T-cell (primary cell): ENCODE data around the gene STEAP2. TPM values are rescaled to one million over a fixed set of nuclear protein-coding genes. Genes with fewer than 3 reads are reported as not detected.
"Not testable (repeated sequence)": the region's sequence is repeated elsewhere in the genome, so short reads cannot be mapped to it uniquely, and the experiment has no call there.

Experiments used
- ATAC-seq, 4 experiments: fragments of 200-7000 bp in 3 of 4; fragments of 150-1000 bp in 1 of 4; cut with Tn5 transposase; replicated peaks in 1 of 4; 1 replicate in 3 of 4; 2 replicates in 1 of 4; pipeline ENCODE4 v1.10.0; 2021; ENCODE audit warnings: moderate library complexity in 3 of 4, mild to moderate bottlenecking in 2 of 4, moderate number of reproducible peaks in 1 of 4
- CTCF ChIA-PET, 2 donors: fragments of 300-600 bp; sonication (Branson Sonifier 250); formaldehyde crosslinking; loops; one replicate each; lab custom pipeline; 2022; ENCODE audit warnings: antibody characterized with exemption in 2 of 2; lab: Charles Lee
- POLR2A ChIA-PET, 2 donors: fragments of 300-600 bp; sonication (Branson Sonifier 250); formaldehyde crosslinking; loops; one replicate each; lab custom pipeline; 2022; ENCODE audit warnings: antibody characterized with exemption in 2 of 2; lab: Charles Lee
- DNase-seq, 35 experiments: peaks; one replicate each; pipeline versions ENCODE4 v3.0.0 to v3.0.0-alpha.2; 2013 to 2023
- H3K27ac ChIP-seq: one replicate; pipeline ENCODE4 v1.5.1; 2013; ENCODE audit warnings: low read length
- H3K27me3 ChIP-seq, 2 experiments: replicated peaks in 1 of 2; 1 replicate in 1 of 2; 2 replicates in 1 of 2; pipeline versions ENCODE4 v1.6.1 to v1.7.0; 2013; ENCODE audit warnings: low read length in 1 of 2, mixed read lengths in 1 of 2; ENCODE audit not compliant: control insufficient read depth in 2 of 2, insufficient read depth in 2 of 2; ENCODE audit errors: extremely low read depth in 1 of 2
- H3K36me3 ChIP-seq, 2 donors: 1 replicate in 1 of 2; 2 replicates in 1 of 2; pipeline versions ENCODE4 v1.6.1 to v1.7.0; 2013; ENCODE audit warnings: low read length in 1 of 2; ENCODE audit not compliant: control insufficient read depth in 2 of 2, insufficient read depth in 1 of 2; ENCODE audit errors: extremely low read depth in 1 of 2
- H3K4me1 ChIP-seq, 2 experiments: 1 replicate in 1 of 2; 2 replicates in 1 of 2; pipeline versions ENCODE4 v1.6.1 to v1.7.0; 2013; ENCODE audit warnings: low read length in 2 of 2, mixed read lengths in 1 of 2; ENCODE audit not compliant: insufficient read depth in 2 of 2, control insufficient read depth in 1 of 2; ENCODE audit errors: extremely low read depth in 1 of 2
- H3K4me3 ChIP-seq, 2 donors: 1 replicate in 1 of 2; 2 replicates in 1 of 2; pipeline versions ENCODE4 v1.5.1 to v1.7.0; 2013; ENCODE audit warnings: mild to moderate bottlenecking in 2 of 2, low read length in 1 of 2, moderate library complexity in 1 of 2; ENCODE audit not compliant: control insufficient read depth in 1 of 2; ENCODE audit errors: extremely low read depth in 1 of 2
- H3K9me3 ChIP-seq: 2 replicates; pipeline ENCODE4 v1.7.0; 2013
- H3K27ac Mint-ChIP-seq, 2 donors: one replicate each; pipeline ENCODE4 v1.8.0; 2020 to 2021; ENCODE audit warnings: mild to moderate bottlenecking in 2 of 2, mixed read lengths in 2 of 2
- H3K27me3 Mint-ChIP-seq, 2 donors: one replicate each; pipeline ENCODE4 v1.8.0; 2021 to 2022; ENCODE audit warnings: mixed read lengths in 2 of 2
- H3K36me3 Mint-ChIP-seq: one replicate; pipeline ENCODE4 v1.8.0; 2021; ENCODE audit warnings: mixed read lengths
- H3K4me1 Mint-ChIP-seq, 3 donors: one replicate each; pipeline ENCODE4 v1.8.0; 2020 to 2022; ENCODE audit warnings: mixed read lengths in 3 of 3, mild to moderate bottlenecking in 1 of 3
- H3K4me3 Mint-ChIP-seq, 3 donors: one replicate each; pipeline ENCODE4 v1.8.0; 2020 to 2022; ENCODE audit warnings: mild to moderate bottlenecking in 3 of 3, mixed read lengths in 3 of 3, moderate library complexity in 3 of 3
- H3K9me3 Mint-ChIP-seq, 3 donors: one replicate each; pipeline ENCODE4 v1.8.0; 2020 to 2022; ENCODE audit warnings: mixed read lengths in 3 of 3
- WGBS: methylation state at CpG from one replicate; pipeline ENCODE4 v1.1.5; 2013; ENCODE audit warnings: missing lambda C conversion rate; ENCODE audit not compliant: insufficient coverage; 5-methylcytosine and 5-hydroxymethylcytosine counted together
- total RNA-seq, 35 experiments: library from RNA in 6 of 35; stranded (reverse) in 6 of 35; fragments of 120-200 nt in 1 of 35; gene quantifications; one replicate each; pipeline versions ENCODE4 v1.2.1 to v1.2.4 and lab custom pipeline; 2013 to 2026

The STEAP2 gene
- total RNA-seq, 5 donors from 2014 or later (not counting 1 experiment from before 2014, with no cell fraction given), result 0.19 to 0.20 TPM; not detected in 3

DNA sequence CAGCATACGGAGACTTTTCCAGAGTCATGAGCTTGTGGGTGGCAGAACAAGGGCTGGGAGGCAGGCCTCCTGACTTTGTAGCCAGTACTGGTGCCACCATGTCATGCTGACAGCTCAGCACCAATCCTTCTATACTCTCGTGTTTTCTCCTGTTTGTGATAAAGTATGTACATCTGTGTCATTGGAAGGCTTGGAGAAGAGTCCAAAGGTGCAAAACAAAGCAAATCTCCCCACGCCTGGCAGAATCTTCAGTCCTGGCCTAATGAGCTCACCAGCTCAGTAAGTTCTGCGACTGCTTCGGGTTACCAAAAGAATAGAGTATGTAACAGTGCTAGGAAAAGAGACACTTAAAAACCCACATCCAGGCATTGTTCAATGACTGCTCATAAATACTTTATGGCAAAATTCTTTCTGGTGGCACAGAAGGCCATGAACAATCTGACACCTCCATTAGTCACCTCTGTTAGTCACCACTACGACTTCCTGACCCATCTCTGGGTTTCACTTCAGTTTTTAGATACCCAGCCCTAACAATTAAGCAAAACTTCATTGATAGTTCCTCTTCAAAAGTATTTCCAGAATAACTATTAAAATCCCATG is 32.8 kb upstream of the STEAP2 start:
- H3K4me1 ChIP-seq, result no peaks in the 10 kb centered on the region
- no peak overlapping the region for H3K4me3 ChIP-seq
- peaks cover 0 to 5% (median 4%) of the 10 kb centered on the region in 3 donors for H3K4me1 Mint-ChIP-seq
- 58% methylated on average over 3 of the region's 6 CpGs for WGBS
- no peak overlapping the region for H3K27ac ChIP-seq
- H3K27me3 Mint-ChIP-seq, result peaks cover 0 to 5% of the 10 kb centered on the region in 2 donors
- POLR2A ChIA-PET, result no interaction called here
- no peaks in the 10 kb centered on the region for H3K36me3 Mint-ChIP-seq
- no peaks in the 10 kb centered on the region for H3K36me3 ChIP-seq
- ATAC-seq, result no peak
- DNase-seq, result no peak
- H3K4me3 Mint-ChIP-seq, result no peak overlapping the region
- H3K9me3 Mint-ChIP-seq, result no peaks in the 10 kb centered on the region
- no peaks in the 10 kb centered on the region for H3K9me3 ChIP-seq
- H3K27me3 ChIP-seq, result peaks cover 0 to 4% of the 10 kb centered on the region in 2 experiments
- H3K27ac Mint-ChIP-seq, result no peak overlapping the region
- CTCF ChIA-PET, result no interaction called here

DNA sequence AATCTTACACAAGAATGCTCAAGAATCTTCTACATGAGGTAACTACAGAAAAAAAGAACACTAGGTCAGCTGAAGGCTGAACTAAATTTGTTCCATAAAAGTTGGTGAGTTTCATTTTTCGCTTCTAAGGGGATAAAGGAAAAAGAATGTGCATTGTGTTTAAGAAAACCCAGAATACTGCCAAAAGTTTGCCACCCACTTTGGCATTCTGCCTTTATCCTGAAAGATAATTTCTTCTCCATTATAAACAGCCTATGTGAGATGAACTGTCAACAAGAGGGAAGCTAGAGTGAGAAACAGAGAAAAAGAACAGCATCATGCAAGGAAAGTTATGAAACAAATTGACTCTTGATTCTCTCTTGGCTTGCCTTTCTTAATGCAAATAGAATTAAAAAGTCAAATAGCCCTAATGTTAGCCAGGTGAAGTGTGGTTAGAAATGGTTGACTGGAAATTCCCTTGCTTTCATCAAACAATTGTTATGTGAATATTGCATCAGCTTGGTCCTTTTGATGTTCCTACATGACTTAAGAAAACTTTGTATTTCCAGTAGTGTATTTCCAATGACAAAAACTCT is 31.4 kb upstream of the STEAP2 start:
- ChIA-PET POLR2A (no interaction called here), CTCF (no interaction called here)
- peaks cover 3% of the 10 kb centered on the region in 2 donors for H3K27me3 Mint-ChIP-seq
- H3K27ac ChIP-seq, result no peak overlapping the region
- peaks cover 0 to 5% (median 4%) of the 10 kb centered on the region in 3 donors for H3K4me1 Mint-ChIP-seq
- peaks cover 0 to 4% of the 10 kb centered on the region in 2 experiments for H3K27me3 ChIP-seq
- no peaks in the 10 kb centered on the region for H3K9me3 Mint-ChIP-seq
- no peak overlapping the region for H3K4me3 ChIP-seq
- H3K9me3 ChIP-seq, result no peaks in the 10 kb centered on the region
- H3K36me3 Mint-ChIP-seq, result no peaks in the 10 kb centered on the region
- H3K36me3 ChIP-seq, result no peaks in the 10 kb centered on the region
- WGBS, result no CpG with 5 or more reads among the region's 1 CpG
- H3K4me3 Mint-ChIP-seq, result no peak overlapping the region
- DNase-seq (no peak), ATAC-seq (no peak)
- no peaks in the 10 kb centered on the region for H3K4me1 ChIP-seq
- no peak overlapping the region for H3K27ac Mint-ChIP-seq

DNA sequence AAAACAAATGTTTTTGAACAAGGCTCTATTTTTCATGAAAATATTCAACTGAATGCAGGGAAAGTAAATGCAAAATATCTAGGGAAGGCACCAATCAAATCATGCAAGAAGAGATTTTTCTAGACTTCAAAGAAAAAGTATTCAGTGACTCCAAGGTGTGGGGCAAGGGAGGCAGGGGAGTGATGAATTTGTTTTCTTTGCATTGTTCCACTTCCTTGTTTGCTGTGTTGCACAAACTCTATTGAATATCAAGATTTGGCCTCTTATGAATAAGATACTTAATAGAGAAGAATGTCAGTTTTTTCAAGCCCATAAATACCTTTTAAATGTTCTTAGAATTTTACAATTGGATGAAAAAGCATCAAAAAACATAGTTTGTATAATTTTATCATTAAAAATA is 30.9 kb upstream of the STEAP2 start:
- Histone ChIP-seq H3K4me3 (no peak overlapping the region), H3K9me3 (no peaks in the 10 kb centered on the region), H3K36me3 (no peaks in the 10 kb centered on the region), H3K27ac (no peak overlapping the region), H3K27me3 (peaks cover 0 to 3% of the 10 kb centered on the region in 2 experiments), H3K4me1 (no peaks in the 10 kb centered on the region)
- Mint-ChIP-seq H3K36me3 (no peaks in the 10 kb centered on the region), H3K27ac (no peak overlapping the region), H3K27me3 (peaks cover 3% of the 10 kb centered on the region in 2 donors), H3K4me3 (no peak overlapping the region), H3K4me1 (peaks cover 0 to 5% (median 4%) of the 10 kb centered on the region in 3 donors), H3K9me3 (no peaks in the 10 kb centered on the region)
- CTCF ChIA-PET, result interaction anchor here in 1 of 2 donors (0.7 kb wide), 1 partner anchor 15 kb away, joined by 3 read pairs; no protein-coding TSS in a partner anchor
- POLR2A ChIA-PET, result no interaction called here
- no peak for DNase-seq
- ATAC-seq, result no peak

DNA sequence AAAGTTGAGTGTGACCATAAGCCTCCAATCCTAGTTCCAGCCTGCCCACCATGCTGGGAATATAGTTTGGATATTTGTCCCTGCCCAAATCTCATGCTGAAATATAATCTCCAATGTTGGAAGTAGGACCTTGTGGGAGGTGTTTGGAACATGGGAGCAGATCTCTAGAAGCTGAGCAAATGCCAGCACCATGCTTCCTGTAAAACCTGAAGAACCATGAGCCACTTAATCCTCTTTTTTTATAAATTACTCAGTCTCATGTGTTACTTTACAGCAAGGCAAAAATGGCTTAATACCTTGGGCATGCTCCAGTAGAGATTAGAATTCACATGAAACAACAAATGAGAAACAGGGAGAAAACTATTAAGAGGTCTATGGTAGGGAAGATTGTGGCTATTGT is 30.1 kb upstream of the STEAP2 start:
- Mint-ChIP-seq H3K4me3 (no peak overlapping the region), H3K9me3 (no peaks in the 10 kb centered on the region), H3K27me3 (peaks cover 3% of the 10 kb centered on the region in 2 donors), H3K27ac (no peak overlapping the region), H3K36me3 (no peaks in the 10 kb centered on the region), H3K4me1 (peaks cover 0 to 5% (median 4%) of the 10 kb centered on the region in 3 donors)
- no peak for ATAC-seq
- no peaks in the 10 kb centered on the region for H3K27me3 ChIP-seq
- no peak for DNase-seq
- no peaks in the 10 kb centered on the region for H3K36me3 ChIP-seq
- no peaks in the 10 kb centered on the region for H3K9me3 ChIP-seq
- H3K4me1 ChIP-seq, result no peaks in the 10 kb centered on the region
- ChIA-PET CTCF (no interaction called here), POLR2A (no interaction called here)
- no peak overlapping the region for H3K27ac ChIP-seq
- H3K4me3 ChIP-seq, result no peak overlapping the region

GRCh38 chr7:90186290-90186689 is 25.2 kb upstream of the STEAP2 start:
- CTCF ChIA-PET, H3K27me3 ChIP-seq, H3K4me3 Mint-ChIP-seq, H3K36me3 Mint-ChIP-seq, H3K27me3 Mint-ChIP-seq, H3K27ac Mint-ChIP-seq, H3K9me3 ChIP-seq, POLR2A ChIA-PET, ATAC-seq, H3K27ac ChIP-seq, DNase-seq, H3K4me3 ChIP-seq, H3K36me3 ChIP-seq, H3K4me1 ChIP-seq, H3K4me1 Mint-ChIP-seq: not testable (repeated sequence)
- WGBS, result no CpG with 5 or more reads among the region's 4 CpGs
- peaks cover 0 to 10% (median 0%) of the 10 kb centered on the region in 3 donors for H3K9me3 Mint-ChIP-seq

GRCh38 chr7:90187507-90188050 is 24.0 kb upstream of the STEAP2 start:
- CTCF ChIA-PET, result interaction anchor here in 1 of 2 donors (0.8 kb wide), 1 partner anchor 10 kb away, joined by 4 read pairs; no protein-coding TSS in a partner anchor
- no peak overlapping the region for H3K27ac ChIP-seq

More at GRCh38 chr7:90187507-90188050, 24.0 kb upstream of the STEAP2 start:
- DNase-seq (no peak), ATAC-seq (no peak)
- H3K27me3 ChIP-seq, result no peaks in the 10 kb centered on the region
- H3K9me3 ChIP-seq, result no peaks in the 10 kb centered on the region
- no peaks in the 10 kb centered on the region for H3K4me1 ChIP-seq
- peaks cover 0 to 19% (median 5%) of the 10 kb centered on the region in 3 donors for H3K9me3 Mint-ChIP-seq
- no peak overlapping the region for H3K4me3 ChIP-seq
- no peak overlapping the region for H3K4me3 Mint-ChIP-seq
- H3K36me3 Mint-ChIP-seq, result no peaks in the 10 kb centered on the region
- peaks cover 0 to 3% of the 10 kb centered on the region in 2 donors for H3K27me3 Mint-ChIP-seq
- no peaks in the 10 kb centered on the region for H3K36me3 ChIP-seq
- no peak overlapping the region for H3K27ac Mint-ChIP-seq
- POLR2A ChIA-PET, result no interaction called here
- no peaks in the 10 kb centered on the region for H3K4me1 Mint-ChIP-seq
